CD14-positive monocyte (primary cell): ENCODE data around the gene WWOX. TPM values are rescaled to one million over a fixed set of nuclear protein-coding genes. Genes with fewer than 3 reads are reported as not detected.

Source experiments
- DNase-seq, 3 donors: peaks; one replicate each; pipeline ENCODE4 v3.0.0-alpha.2; 2011 to 2022
- H2AFZ ChIP-seq: 2 replicates; pipeline ENCODE4 v1.6.0; 2012; ENCODE audit warnings: mild to moderate bottlenecking, low read depth, low read length, inconsistent platforms; ENCODE audit not compliant: insufficient read depth, poor library complexity, severe bottlenecking
- H3K27ac ChIP-seq, 2 donors: 1 replicate in 1 of 2; 2 replicates in 1 of 2; pipeline ENCODE4 v1.5.1; 2012 to 2013; ENCODE audit warnings: low read length in 2 of 2, control low read depth in 1 of 2, inconsistent platforms in 1 of 2, low read depth in 1 of 2, mild to moderate bottlenecking in 1 of 2
- H3K27me3 ChIP-seq, 2 donors: one replicate each; pipeline versions ENCODE4 v1.6.0 to v1.6.1; 2011 to 2013; ENCODE audit warnings: low read length in 2 of 2; ENCODE audit not compliant: control insufficient read depth in 2 of 2, insufficient read depth in 2 of 2
- H3K36me3 ChIP-seq, 2 donors: replicated peaks in 1 of 2; 1 replicate in 1 of 2; 2 replicates in 1 of 2; pipeline versions ENCODE4 v1.5.1 to v1.6.1; 2012 to 2013; ENCODE audit warnings: low read length in 2 of 2, control low read depth in 1 of 2, inconsistent platforms in 1 of 2, mild to moderate bottlenecking in 1 of 2; ENCODE audit not compliant: insufficient read depth in 2 of 2, control insufficient read depth in 1 of 2
- H3K4me1 ChIP-seq, 2 donors: 1 replicate in 1 of 2; 2 replicates in 1 of 2; pipeline versions ENCODE4 v1.5.1 to v1.6.1; 2012 to 2013; ENCODE audit warnings: low read length in 2 of 2, control low read depth in 1 of 2, inconsistent platforms in 1 of 2, mild to moderate bottlenecking in 1 of 2, moderate library complexity in 1 of 2; ENCODE audit not compliant: insufficient read depth in 2 of 2, control insufficient read depth in 1 of 2
- H3K4me2 ChIP-seq: replicated peaks from 2 replicates; pipeline ENCODE3; 2012; ENCODE audit warnings: low read length, moderate library complexity, mild to moderate bottlenecking; ENCODE audit not compliant: poor library complexity, severe bottlenecking; ENCODE audit errors: extremely low read depth
- H3K4me3 ChIP-seq, 3 experiments: fragments of 200-600 bp in 1 of 3; sonication (generic) in 1 of 3; replicated peaks in 1 of 3; 1 replicate in 2 of 3; 2 replicates in 1 of 3; pipeline ENCODE4 v1.5.1; 2011 to 2013; ENCODE audit warnings: low read length in 3 of 3, mild to moderate bottlenecking in 3 of 3, control low read depth in 2 of 3, low read depth in 2 of 3, inconsistent platforms in 1 of 3, moderate library complexity in 1 of 3
- H3K79me2 ChIP-seq: 2 replicates; pipeline ENCODE4 v1.6.0; 2012; ENCODE audit warnings: mild to moderate bottlenecking, control low read depth, inconsistent platforms, low read length, moderate library complexity; ENCODE audit not compliant: insufficient read depth
- H3K9ac ChIP-seq: 2 replicates; pipeline ENCODE4 v1.6.0; 2017; ENCODE audit warnings: low read length, mild to moderate bottlenecking; ENCODE audit not compliant: insufficient read depth, poor library complexity, severe bottlenecking
- H3K9me3 ChIP-seq, 2 donors: replicated peaks in 1 of 2; 1 replicate in 1 of 2; 2 replicates in 1 of 2; pipeline versions ENCODE4 v1.5.1 to v1.6.1; 2012 to 2013; ENCODE audit warnings: low read length in 2 of 2, control low read depth in 1 of 2; ENCODE audit not compliant: control insufficient read depth in 1 of 2, insufficient read depth in 1 of 2
- H4K20me1 ChIP-seq: 2 replicates; pipeline ENCODE4 v1.6.0; 2012; ENCODE audit warnings: mild to moderate bottlenecking, low read length, control low read depth, moderate library complexity; ENCODE audit not compliant: insufficient read depth
- H3K27ac Mint-ChIP-seq, 7 donors: one replicate each; pipeline ENCODE4 v1.8.0; 2020; ENCODE audit warnings: mild to moderate bottlenecking in 7 of 7, mixed read lengths in 7 of 7, moderate library complexity in 6 of 7, inconsistent platforms in 2 of 7
- H3K27me3 Mint-ChIP-seq, 3 donors: one replicate each; pipeline ENCODE4 v1.8.0; 2021 to 2022; ENCODE audit warnings: low read depth in 3 of 3, mild to moderate bottlenecking in 3 of 3, mixed read lengths in 3 of 3, moderate library complexity in 3 of 3, inconsistent platforms in 1 of 3
- H3K36me3 Mint-ChIP-seq, 2 donors: one replicate each; pipeline ENCODE4 v1.8.0; 2020; ENCODE audit warnings: mixed read lengths in 2 of 2, inconsistent platforms in 1 of 2, mild to moderate bottlenecking in 1 of 2
- H3K4me1 Mint-ChIP-seq: one replicate; pipeline ENCODE4 v1.8.0; 2020; ENCODE audit warnings: mild to moderate bottlenecking, mixed read lengths
- H3K4me3 Mint-ChIP-seq, 2 donors: one replicate each; pipeline ENCODE4 v1.8.0; 2020; ENCODE audit warnings: mild to moderate bottlenecking in 2 of 2, mixed read lengths in 2 of 2, moderate library complexity in 1 of 2
- H3K9me3 Mint-ChIP-seq, 7 donors: one replicate each; pipeline ENCODE4 v1.8.0; 2020 to 2022; ENCODE audit warnings: mixed read lengths in 7 of 7, mild to moderate bottlenecking in 6 of 7, moderate library complexity in 6 of 7, inconsistent platforms in 2 of 7
- WGBS: methylation state at CpG from one replicate; pipeline ENCODE4 v1.1.5; 2013; ENCODE audit warnings: missing lambda C conversion rate; ENCODE audit not compliant: insufficient coverage; 5-methylcytosine and 5-hydroxymethylcytosine counted together
- intact Hi-C, 2 donors: fragments of 100-400 bp; cut with micrococcal nuclease; formaldehyde crosslinking; loops; one replicate each; pipeline versions ENCODE4 v1.15.0 to v1.15.1; 2023
- polyA plus RNA-seq, 3 donors: library from polyadenylated mRNA; depleted of rRNA in 1 of 3; unstranded in 2 of 3; stranded (reverse) in 1 of 3; fragments of 300-500 nt in 2 of 3; fragments of >200 nt in 1 of 3; fragmentation: Illumina TruSeq in 2 of 3; gene quantifications; 1 replicate in 2 of 3; 2 replicates in 1 of 3; pipeline ENCODE4 v1.2.3, GENCODE V29; 2012 to 2021
- TF ChIP-seq, protein P1 (sequence below): fragments of 200-600 bp; IDR thresholded peaks from one replicate; pipeline ENCODE4 v1.8.0; 2022; ENCODE audit warnings: antibody characterized with exemption, mild to moderate bottlenecking

Gene WWOX
- polyA plus RNA-seq, 3 donors = 4.0 to 7.0 (median 6.3) TPM

DNA sequence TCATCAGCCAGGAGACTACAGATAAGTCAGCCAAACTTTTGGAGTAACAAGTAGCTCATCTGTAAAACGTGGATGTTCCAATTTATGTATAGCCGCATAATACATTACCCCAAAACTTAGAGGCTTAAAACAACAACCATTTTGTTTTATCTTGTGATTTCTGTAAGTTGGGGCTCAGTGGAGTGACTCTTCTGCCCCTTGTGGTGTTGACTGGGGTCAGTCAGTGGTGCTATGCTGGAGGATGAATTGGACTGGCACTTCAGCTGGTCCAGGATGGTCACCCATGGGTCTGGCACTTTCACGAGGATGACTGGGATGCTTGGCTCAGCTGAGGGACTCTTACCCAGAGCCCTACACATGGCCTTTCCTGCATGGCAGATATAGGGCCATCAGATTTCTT lies 172.5 kb downstream of the WWOX start:
- Mint-ChIP-seq H3K27me3 (peaks cover 0 to 1% (median 0%) of the 10 kb centered on the region in 3 donors), H3K4me1 (no peaks in the 10 kb centered on the region), H3K9me3 (peaks cover 0 to 7% (median 4%) of the 10 kb centered on the region in 7 donors), H3K36me3 (no peaks in the 10 kb centered on the region), H3K27ac (no peak overlapping the region), H3K4me3 (no peak overlapping the region)
- H3K4me3 ChIP-seq = no peak overlapping the region
- H3K36me3 ChIP-seq = no peaks in the 10 kb centered on the region
- H3K9ac ChIP-seq = no peak overlapping the region
- no peaks in the 10 kb centered on the region for H3K27me3 ChIP-seq
- no peaks in the 10 kb centered on the region for H3K4me1 ChIP-seq
- no peak overlapping the region for H2AFZ ChIP-seq
- DNase-seq = no peak
- intact Hi-C loops = no loop called here
- no peak overlapping the region for H3K4me2 ChIP-seq
- no peaks in the 10 kb centered on the region for H3K79me2 ChIP-seq
- 89% methylated on average over 1 of the region's 3 CpGs for WGBS
- TF ChIP-seq, protein P1, sequence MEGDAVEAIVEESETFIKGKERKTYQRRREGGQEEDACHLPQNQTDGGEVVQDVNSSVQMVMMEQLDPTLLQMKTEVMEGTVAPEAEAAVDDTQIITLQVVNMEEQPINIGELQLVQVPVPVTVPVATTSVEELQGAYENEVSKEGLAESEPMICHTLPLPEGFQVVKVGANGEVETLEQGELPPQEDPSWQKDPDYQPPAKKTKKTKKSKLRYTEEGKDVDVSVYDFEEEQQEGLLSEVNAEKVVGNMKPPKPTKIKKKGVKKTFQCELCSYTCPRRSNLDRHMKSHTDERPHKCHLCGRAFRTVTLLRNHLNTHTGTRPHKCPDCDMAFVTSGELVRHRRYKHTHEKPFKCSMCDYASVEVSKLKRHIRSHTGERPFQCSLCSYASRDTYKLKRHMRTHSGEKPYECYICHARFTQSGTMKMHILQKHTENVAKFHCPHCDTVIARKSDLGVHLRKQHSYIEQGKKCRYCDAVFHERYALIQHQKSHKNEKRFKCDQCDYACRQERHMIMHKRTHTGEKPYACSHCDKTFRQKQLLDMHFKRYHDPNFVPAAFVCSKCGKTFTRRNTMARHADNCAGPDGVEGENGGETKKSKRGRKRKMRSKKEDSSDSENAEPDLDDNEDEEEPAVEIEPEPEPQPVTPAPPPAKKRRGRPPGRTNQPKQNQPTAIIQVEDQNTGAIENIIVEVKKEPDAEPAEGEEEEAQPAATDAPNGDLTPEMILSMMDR = no peak
- H3K9me3 ChIP-seq = no peaks in the 10 kb centered on the region
- no peaks in the 10 kb centered on the region for H4K20me1 ChIP-seq
- H3K27ac ChIP-seq = no peak overlapping the region

DNA sequence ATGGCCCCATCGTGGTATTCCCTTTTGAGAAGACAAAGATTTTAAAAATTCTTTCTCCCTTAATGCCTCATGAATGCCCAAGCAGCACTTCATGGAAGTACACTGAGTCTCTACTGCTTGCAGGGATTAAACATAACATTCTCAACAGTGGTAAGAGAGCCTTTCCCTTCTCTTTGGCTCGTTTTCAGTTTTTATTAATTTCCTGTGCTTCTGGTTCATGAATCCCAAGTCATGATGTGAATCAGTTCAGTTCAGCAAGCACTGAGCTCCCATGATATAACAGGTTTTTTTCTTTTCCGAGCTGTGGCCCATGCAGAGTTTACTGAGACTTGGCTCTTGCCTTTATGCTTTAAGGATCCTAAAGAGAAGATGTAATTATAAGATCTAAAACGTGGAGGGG lies 175.3 kb downstream of the WWOX start:
- Histone ChIP-seq H3K79me2 (no peaks in the 10 kb centered on the region), H3K4me1 (no peaks in the 10 kb centered on the region), H4K20me1 (no peaks in the 10 kb centered on the region), H3K4me2 (no peak overlapping the region), H3K9ac (no peak overlapping the region), H3K4me3 (no peak overlapping the region), H3K27me3 (no peaks in the 10 kb centered on the region), H2AFZ (no peak overlapping the region), H3K9me3 (no peaks in the 10 kb centered on the region), H3K27ac (no peak overlapping the region), H3K36me3 (no peaks in the 10 kb centered on the region)
- Mint-ChIP-seq H3K4me3 (no peak overlapping the region), H3K9me3 (peaks cover 0 to 7% (median 3%) of the 10 kb centered on the region in 7 donors), H3K27me3 (peaks cover 0 to 1% (median 0%) of the 10 kb centered on the region in 3 donors), H3K27ac (no peak overlapping the region), H3K36me3 (no peaks in the 10 kb centered on the region), H3K4me1 (no peaks in the 10 kb centered on the region)
- intact Hi-C loops = no loop called here
- 100% methylated on average over 2 of the region's 4 CpGs for WGBS
- DNase-seq = no peak
- TF ChIP-seq, protein P1 = no peak
